ENCODE results near the gene LRIT2. TPM values are rescaled to one million over a fixed set of nuclear protein-coding genes. Genes with fewer than 3 reads are reported as not detected.

Gene LRIT2
- total and polyA plus RNA-seq, 11 donors: not detected

- H3K27ac ChIP-seq: peak overlapping the region in 6 of 12 donors; percentile 19 to 71 (median 34)
- DNase-seq: no peak
- ATAC-seq: no peak
Observed at GRCh38 chr10:84243759-84244158, 18.4 kb upstream of the LRIT2 start.

GRCh38 chr10:84241185-84241790, 15.9 kb upstream of the LRIT2 start, which contains the start of gene LRIT1:
TSS of gene LRIT1 (minus strand) at chr10:84241546. CDS start at chr10:84241439, 107 bp downstream.
- WGBS, 4 donors: 83 to 86% (median 85%) methylated on average over 12 to 13 of the region's 13 CpGs
- TF ChIP-seq POLR2A (IDR thresholded peaks at IDR 0.05): no peak
- no peak for TF ChIP-seq CTCF (IDR thresholded peaks at IDR 0.05)
- DNase-seq: no peak
- intact Hi-C loops (cut with DNase I): no loop called here
- no peak for ATAC-seq
- Histone ChIP-seq H3K27me3 (peaks cover 0 to 9% (median 4%) of the 10 kb centered on the region in 9 donors), H3K4me1 (peaks cover 0 to 3% (median 0%) of the 10 kb centered on the region in 12 donors), H3K9me3 (no peaks in the 10 kb centered on the region), H3K4me3 (no peak within 1 kb of the TSS), H3K36me3 (no peaks in the 10 kb centered on the region), H3K27ac (peak within 1 kb of the TSS in 2 of 12 donors; percentile 22 to 29)

More at GRCh38 chr10:84243759-84244158, 18.4 kb upstream of the LRIT2 start:
- TF ChIP-seq POLR2A (IDR thresholded peaks at IDR 0.05) (no peak), CTCF (IDR thresholded peaks at IDR 0.05) (no peak)
- intact Hi-C loops (cut with DNase I): no loop called here
- no peaks in the 10 kb centered on the region for H3K4me1 ChIP-seq
- H3K36me3 ChIP-seq: no peaks in the 10 kb centered on the region
- WGBS, 4 donors: 94 to 97% (median 96%) methylated on average over 3 of the region's 3 CpGs
- no peak overlapping the region for H3K4me3 ChIP-seq
- peaks cover 0 to 5% (median 0%) of the 10 kb centered on the region in 9 donors for H3K27me3 ChIP-seq
- H3K9me3 ChIP-seq: no peaks in the 10 kb centered on the region

GRCh38 chr10:84238909-84239308, 13.6 kb upstream of the LRIT2 start:
- Histone ChIP-seq H3K4me3 (no peak overlapping the region), H3K27ac (no peak overlapping the region), H3K27me3 (peaks cover 0 to 9% (median 4%) of the 10 kb centered on the region in 9 donors), H3K36me3 (no peaks in the 10 kb centered on the region), H3K4me1 (peaks cover 0 to 3% (median 0%) of the 10 kb centered on the region in 12 donors), H3K9me3 (no peaks in the 10 kb centered on the region)
- TF ChIP-seq CTCF (IDR thresholded peaks at IDR 0.05): no peak
- TF ChIP-seq POLR2A (IDR thresholded peaks at IDR 0.05): no peak
- WGBS, 4 donors: 86 to 95% (median 90%) methylated on average over 3 of the region's 3 CpGs
- DNase-seq (no peak), ATAC-seq (no peak)
- intact Hi-C loops (cut with DNase I): no loop called here

GRCh38 chr10:84237199-84238051, 12.1 kb upstream of the LRIT2 start:
- intact Hi-C loops (cut with DNase I): no loop called here
- H3K27ac ChIP-seq: peak overlapping the region in 3 of 12 donors; percentile 17 to 43 (median 39)
- H3K9me3 ChIP-seq: no peaks in the 10 kb centered on the region
- TF ChIP-seq CTCF (IDR thresholded peaks at IDR 0.05) (peak in 9 of 12 donors; percentile 13 to 43 (median 28)), POLR2A (IDR thresholded peaks at IDR 0.05) (no peak)
- peaks cover 0 to 9% (median 4%) of the 10 kb centered on the region in 9 donors for H3K27me3 ChIP-seq
- WGBS, 4 donors: 33 to 43% (median 37%) methylated on average over 33 to 52 of the region's 52 CpGs
- H3K4me1 ChIP-seq: peaks cover 0 to 3% (median 0%) of the 10 kb centered on the region in 12 donors
- no peak overlapping the region for H3K4me3 ChIP-seq
- ATAC-seq (peak; percentile 63 to 79 (median 75)), DNase-seq (peak in 4 of 5 donors; percentile 18 to 76 (median 34))
- H3K36me3 ChIP-seq: no peaks in the 10 kb centered on the region

Measured in heart left ventricle (tissue), 16 donors.